OCI-LY1 (cell line): ENCODE results near the gene ERICH3.

Experiments used
- H2AFZ ChIP-seq: fragments of 200-600 bp; sonication (generic), shearing (Covaris generic); 2 replicates; pipeline ENCODE4 v1.6.0; 2014; ENCODE audit warnings: antibody characterized with exemption, mild to moderate bottlenecking, low read length
- H3F3A ChIP-seq: fragments of 200-600 bp; sonication (generic), shearing (Covaris generic); 2 replicates; pipeline ENCODE4 v1.6.0; 2014; ENCODE audit warnings: mild to moderate bottlenecking, antibody characterized with exemption, low read length, moderate library complexity; ENCODE audit not compliant: insufficient read depth
- H3K27ac ChIP-seq: fragments of 200-600 bp; sonication (generic); 2 replicates; pipeline ENCODE4 v1.5.1; 2014; ENCODE audit warnings: low read length, mixed run types, mild to moderate bottlenecking, low read depth; ENCODE audit not compliant: poor library complexity, severe bottlenecking
- H3K27me3 ChIP-seq: fragments of 200-600 bp; sonication (generic); 2 replicates; pipeline ENCODE4 v1.6.0; 2014; ENCODE audit warnings: antibody characterized with exemption, mild to moderate bottlenecking, low read length, moderate library complexity; ENCODE audit not compliant: insufficient read depth
- H3K36me3 ChIP-seq: fragments of 200-600 bp; sonication (generic); 2 replicates; pipeline ENCODE4 v1.6.1; 2014; ENCODE audit warnings: mild to moderate bottlenecking, antibody characterized with exemption, low read length, moderate library complexity, mixed read lengths; ENCODE audit not compliant: insufficient read depth
- H3K4me1 ChIP-seq: fragments of 200-600 bp; sonication (generic); 2 replicates; pipeline ENCODE4 v1.5.1; 2014; ENCODE audit warnings: mild to moderate bottlenecking, low read length, moderate library complexity; ENCODE audit not compliant: insufficient read depth, severe bottlenecking
- H3K4me2 ChIP-seq: fragments of 200-600 bp; sonication (generic), shearing (Covaris generic); 2 replicates; pipeline ENCODE4 v1.6.1; 2014; ENCODE audit warnings: low read length
- H3K4me3 ChIP-seq: fragments of 200-600 bp; sonication (generic); 2 replicates; pipeline ENCODE4 v1.5.1; 2014; ENCODE audit warnings: low read length, low read depth, mild to moderate bottlenecking, mixed read lengths; ENCODE audit not compliant: poor library complexity, severe bottlenecking
- H3K79me2 ChIP-seq: fragments of 200-600 bp; shearing (Covaris generic); 2 replicates; pipeline ENCODE4 v1.6.1; 2016; ENCODE audit warnings: mixed run types, low read length, mixed read lengths; ENCODE audit not compliant: insufficient read depth
- H3K9ac ChIP-seq: fragments of 200-600 bp; sonication (generic), shearing (Covaris generic); 2 replicates; pipeline ENCODE4 v1.6.1; 2014; ENCODE audit warnings: mild to moderate bottlenecking, low read length, mixed read lengths
- H3K9me2 ChIP-seq: fragments of 200-600 bp; sonication (generic), shearing (Covaris generic); 2 replicates; pipeline ENCODE4 v1.6.1; 2014; ENCODE audit warnings: low read depth, mild to moderate bottlenecking, low read length, mixed read lengths
- H3K9me3 ChIP-seq: fragments of 200-600 bp; shearing (Covaris generic); 2 replicates; pipeline ENCODE4 v1.6.1; 2014; ENCODE audit warnings: low read length, mixed read lengths
- H4K20me1 ChIP-seq: fragments of 200-600 bp; sonication (generic), shearing (Covaris generic); 2 replicates; pipeline ENCODE4 v1.6.0; 2016; ENCODE audit warnings: mild to moderate bottlenecking, low read length; ENCODE audit not compliant: insufficient read depth
- EZH2 ChIP-seq: fragments of 200-600 bp; sonication (generic), shearing (Covaris generic); IDR thresholded peaks from 2 replicates; pipeline ENCODE4 v1.8.0; 2017; ENCODE audit warnings: borderline replicate concordance, mixed run types, mild to moderate bottlenecking, antibody characterized with exemption, low read length, moderate library complexity, mixed read lengths
- TF ChIP-seq, protein P1 (sequence below): fragments of 200-600 bp; sonication (generic), shearing (Covaris generic); IDR thresholded peaks from 2 replicates; pipeline ENCODE4 v1.5.1; 2017; ENCODE audit warnings: mild to moderate bottlenecking, antibody characterized with exemption, low read length, moderate library complexity, mixed read lengths

Gene ERICH3

DNA sequence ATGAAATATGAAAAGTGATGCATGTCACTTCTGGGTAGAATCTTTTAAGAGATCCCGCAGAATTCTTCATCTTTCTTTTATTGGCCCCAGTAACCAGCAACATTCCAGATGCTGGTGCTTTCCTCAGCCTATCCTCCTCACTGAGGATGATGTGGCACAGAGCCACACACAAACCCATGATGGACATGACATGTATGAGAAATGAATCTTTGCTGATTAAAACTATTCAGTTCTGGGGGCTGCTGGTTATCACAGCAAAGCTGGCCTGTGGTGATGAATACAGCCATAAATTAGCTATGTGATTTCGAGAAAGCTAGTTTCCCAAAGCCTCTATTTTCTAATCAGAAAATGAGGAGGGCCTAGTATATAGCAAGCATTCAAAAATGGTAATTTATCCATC lies 8.3 kb upstream of the ERICH3 start:
- Histone ChIP-seq H4K20me1 (no peaks in the 10 kb centered on the region), H3K79me2 (no peaks in the 10 kb centered on the region), H3K4me1 (no peaks in the 10 kb centered on the region), H3K9me3 (no peaks in the 10 kb centered on the region), H2AFZ (no peak overlapping the region), H3K4me3 (no peak overlapping the region), H3K27ac (no peak overlapping the region), H3K4me2 (no peak overlapping the region), H3F3A (no peaks in the 10 kb centered on the region), H3K27me3 (no peaks in the 10 kb centered on the region), H3K9ac (no peak overlapping the region), H3K36me3 (no peaks in the 10 kb centered on the region), H3K9me2 (no peaks in the 10 kb centered on the region)
- TF ChIP-seq, protein P1, sequence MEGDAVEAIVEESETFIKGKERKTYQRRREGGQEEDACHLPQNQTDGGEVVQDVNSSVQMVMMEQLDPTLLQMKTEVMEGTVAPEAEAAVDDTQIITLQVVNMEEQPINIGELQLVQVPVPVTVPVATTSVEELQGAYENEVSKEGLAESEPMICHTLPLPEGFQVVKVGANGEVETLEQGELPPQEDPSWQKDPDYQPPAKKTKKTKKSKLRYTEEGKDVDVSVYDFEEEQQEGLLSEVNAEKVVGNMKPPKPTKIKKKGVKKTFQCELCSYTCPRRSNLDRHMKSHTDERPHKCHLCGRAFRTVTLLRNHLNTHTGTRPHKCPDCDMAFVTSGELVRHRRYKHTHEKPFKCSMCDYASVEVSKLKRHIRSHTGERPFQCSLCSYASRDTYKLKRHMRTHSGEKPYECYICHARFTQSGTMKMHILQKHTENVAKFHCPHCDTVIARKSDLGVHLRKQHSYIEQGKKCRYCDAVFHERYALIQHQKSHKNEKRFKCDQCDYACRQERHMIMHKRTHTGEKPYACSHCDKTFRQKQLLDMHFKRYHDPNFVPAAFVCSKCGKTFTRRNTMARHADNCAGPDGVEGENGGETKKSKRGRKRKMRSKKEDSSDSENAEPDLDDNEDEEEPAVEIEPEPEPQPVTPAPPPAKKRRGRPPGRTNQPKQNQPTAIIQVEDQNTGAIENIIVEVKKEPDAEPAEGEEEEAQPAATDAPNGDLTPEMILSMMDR = no peak
- no peak for TF ChIP-seq EZH2

DNA sequence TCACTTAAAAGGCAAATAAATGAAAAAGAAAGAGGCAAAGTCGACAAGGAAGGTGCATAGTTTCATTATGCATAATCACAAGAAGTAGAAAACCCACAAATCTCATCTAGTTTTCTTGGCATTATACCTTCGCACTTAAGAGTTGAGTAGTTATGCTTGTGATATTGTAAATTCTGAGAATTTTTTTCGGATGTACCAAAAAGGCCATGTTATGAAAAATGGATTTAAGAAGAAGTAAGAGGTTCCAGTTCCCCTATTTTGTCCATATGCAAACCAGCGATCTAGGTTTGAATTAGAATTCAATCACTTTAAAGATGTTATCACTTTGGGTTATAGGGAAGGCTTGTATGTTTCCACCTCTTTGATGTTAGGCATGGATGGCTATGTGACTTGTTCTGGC lies 7.9 kb upstream of the ERICH3 start:
- no peak overlapping the region for H3K4me2 ChIP-seq
- no peaks in the 10 kb centered on the region for H3K79me2 ChIP-seq
- TF ChIP-seq, protein P1 = no peak
- TF ChIP-seq EZH2 = no peak
- no peaks in the 10 kb centered on the region for H3K27me3 ChIP-seq
- H3K4me1 ChIP-seq = no peaks in the 10 kb centered on the region
- no peak overlapping the region for H3K4me3 ChIP-seq
- H4K20me1 ChIP-seq = no peaks in the 10 kb centered on the region
- no peak overlapping the region for H3K9ac ChIP-seq
- H3K36me3 ChIP-seq = no peaks in the 10 kb centered on the region
- no peak overlapping the region for H3K27ac ChIP-seq
- H3F3A ChIP-seq = no peaks in the 10 kb centered on the region
- no peaks in the 10 kb centered on the region for H3K9me2 ChIP-seq
- no peak overlapping the region for H2AFZ ChIP-seq
- no peaks in the 10 kb centered on the region for H3K9me3 ChIP-seq

DNA sequence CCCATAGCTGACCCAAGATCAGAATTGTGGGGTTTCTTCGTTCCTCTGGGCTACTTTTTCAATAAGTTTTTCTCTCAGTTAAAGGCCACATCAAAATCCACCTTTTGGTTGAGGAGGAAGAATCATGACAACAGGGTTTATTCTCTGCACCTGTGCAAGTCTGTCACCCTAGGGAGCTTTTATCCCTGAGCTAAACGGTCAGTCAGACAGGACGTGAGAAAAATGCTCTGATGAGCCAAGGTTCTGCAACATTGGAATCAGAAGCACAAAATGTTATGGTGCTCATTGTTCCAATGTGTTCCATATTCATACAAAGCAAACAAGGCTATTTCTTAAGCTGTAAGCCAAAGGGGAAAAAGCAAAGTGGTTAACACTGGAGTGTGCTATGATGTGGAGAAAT lies 7.4 kb upstream of the ERICH3 start:
- Histone ChIP-seq H3K4me3 (no peak overlapping the region), H3K4me2 (no peak overlapping the region), H3K4me1 (no peaks in the 10 kb centered on the region), H3K9me3 (no peaks in the 10 kb centered on the region), H3K27me3 (no peaks in the 10 kb centered on the region), H3K36me3 (no peaks in the 10 kb centered on the region), H4K20me1 (no peaks in the 10 kb centered on the region), H3K27ac (no peak overlapping the region), H3K9ac (no peak overlapping the region), H3F3A (no peaks in the 10 kb centered on the region), H3K9me2 (no peaks in the 10 kb centered on the region), H3K79me2 (no peaks in the 10 kb centered on the region), H2AFZ (no peak overlapping the region)
- TF ChIP-seq EZH2 = no peak
- TF ChIP-seq, protein P1 = no peak
